DMS53 (cell line): Measurements from ENCODE around the gene TRABD2A.

Experiments
- DNase-seq: peaks from one replicate; lab custom pipeline; 2025; lab: John Stamatoyannopoulos, UW

The TRABD2A gene

DNA sequence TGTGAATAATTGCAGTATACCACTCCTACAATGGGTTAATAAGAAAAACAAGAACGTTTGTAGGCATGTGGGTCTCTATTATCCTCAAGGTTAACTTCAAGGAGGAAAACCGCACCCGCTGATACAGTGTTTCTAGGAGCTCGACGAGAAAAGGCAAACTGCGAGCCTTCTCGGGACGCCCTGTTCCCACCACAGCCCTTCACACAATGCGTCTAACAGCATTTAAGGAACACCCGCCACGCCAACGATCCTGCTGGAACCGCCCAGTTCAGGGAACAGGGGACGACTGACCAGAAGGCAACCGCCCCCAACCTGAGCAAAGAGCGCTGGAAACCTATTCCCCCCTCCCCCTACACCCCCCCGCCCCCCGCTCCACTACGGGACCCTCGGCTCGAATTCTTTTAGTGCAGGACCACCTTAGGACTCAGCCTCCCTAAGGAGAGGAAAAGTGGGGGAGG, 23.9 kb upstream of the TRABD2A start:
- DNase-seq: peak; percentile 76

DNA sequence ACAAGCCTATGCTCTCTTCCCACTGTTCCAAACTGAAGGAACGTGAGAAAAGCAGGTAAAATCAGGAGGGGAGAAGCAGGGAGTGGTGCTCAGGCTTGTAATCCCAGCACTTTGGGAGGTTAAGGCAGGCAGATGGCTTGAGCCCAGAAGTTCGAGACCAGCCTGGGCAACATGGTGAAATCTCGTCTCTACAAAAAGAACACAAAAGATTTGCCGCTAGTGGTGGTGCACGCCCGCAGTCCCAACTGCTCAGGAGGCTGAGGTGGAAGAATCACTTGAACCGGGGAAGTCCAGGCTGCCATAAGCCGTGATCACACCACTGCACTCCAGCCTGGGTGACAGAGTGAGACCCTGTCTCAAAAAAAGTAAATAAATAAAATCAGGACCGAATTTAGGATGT, 23.3 kb upstream of the TRABD2A start:
- no peak for DNase-seq

DNA sequence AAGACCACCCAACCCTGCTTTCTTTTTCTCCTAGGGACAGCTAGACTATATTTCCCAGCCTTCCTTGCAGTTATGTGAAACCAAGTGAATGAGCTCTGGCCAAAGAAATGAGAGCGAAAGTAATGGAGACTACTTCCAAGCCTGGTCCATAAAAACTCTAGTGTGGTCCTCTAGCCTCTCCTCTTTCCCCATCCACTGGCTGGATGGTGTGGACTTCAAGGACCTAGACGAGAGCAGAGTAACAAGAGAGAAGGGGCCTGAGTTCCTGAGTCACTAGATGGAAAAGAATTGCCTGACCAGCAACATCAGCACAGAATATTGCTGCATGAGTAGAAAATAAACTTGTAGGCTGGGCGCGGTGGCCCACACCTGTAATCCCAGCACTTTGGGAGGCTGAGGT, 21.6 kb upstream of the TRABD2A start:
- DNase-seq: no peak

DNA sequence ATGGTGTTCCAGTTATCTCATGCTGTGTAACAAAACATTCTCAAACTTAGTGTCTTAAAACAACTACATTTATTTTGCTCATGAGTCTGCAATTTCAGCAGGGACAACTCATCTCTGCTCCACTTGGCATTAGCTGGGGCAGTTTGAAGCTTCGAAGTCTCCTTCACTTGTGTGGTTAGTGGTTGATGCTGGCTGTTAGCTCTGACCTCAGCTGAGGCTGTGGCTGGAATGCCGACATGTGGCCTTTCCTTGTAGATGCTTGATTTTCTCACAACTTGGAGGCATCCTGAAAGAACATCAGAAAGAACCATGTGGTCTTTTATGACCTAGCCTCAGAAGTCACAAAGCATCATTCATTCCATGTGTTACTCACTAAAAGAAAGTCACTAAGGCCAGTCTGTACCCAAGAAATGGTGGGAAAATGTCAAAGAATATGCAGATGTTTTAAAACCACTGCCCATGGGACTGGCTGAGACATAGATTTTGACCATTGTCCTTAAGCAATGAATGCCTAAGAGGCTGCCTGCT, 20.8 kb upstream of the TRABD2A start:
- no peak for DNase-seq

DNA sequence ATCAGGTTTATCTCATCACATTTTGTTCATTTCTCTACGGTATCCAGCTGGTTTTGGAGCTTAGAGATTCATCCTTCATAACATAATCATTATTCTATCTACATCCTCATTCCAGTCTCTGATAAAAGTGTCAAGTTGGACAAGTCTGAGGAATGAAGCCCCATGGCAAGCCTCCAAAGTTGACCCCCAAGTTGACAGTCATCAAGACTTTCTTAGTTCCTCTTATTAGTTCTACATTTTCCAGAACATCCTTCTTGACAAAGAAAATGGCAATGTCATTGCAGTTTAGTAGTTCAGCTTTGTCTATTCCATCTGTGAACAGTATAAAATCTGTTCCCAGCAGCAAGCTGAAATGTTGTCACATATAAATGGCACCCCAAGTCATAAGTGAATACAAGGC, 20.1 kb upstream of the TRABD2A start:
- DNase-seq: no peak

DNA sequence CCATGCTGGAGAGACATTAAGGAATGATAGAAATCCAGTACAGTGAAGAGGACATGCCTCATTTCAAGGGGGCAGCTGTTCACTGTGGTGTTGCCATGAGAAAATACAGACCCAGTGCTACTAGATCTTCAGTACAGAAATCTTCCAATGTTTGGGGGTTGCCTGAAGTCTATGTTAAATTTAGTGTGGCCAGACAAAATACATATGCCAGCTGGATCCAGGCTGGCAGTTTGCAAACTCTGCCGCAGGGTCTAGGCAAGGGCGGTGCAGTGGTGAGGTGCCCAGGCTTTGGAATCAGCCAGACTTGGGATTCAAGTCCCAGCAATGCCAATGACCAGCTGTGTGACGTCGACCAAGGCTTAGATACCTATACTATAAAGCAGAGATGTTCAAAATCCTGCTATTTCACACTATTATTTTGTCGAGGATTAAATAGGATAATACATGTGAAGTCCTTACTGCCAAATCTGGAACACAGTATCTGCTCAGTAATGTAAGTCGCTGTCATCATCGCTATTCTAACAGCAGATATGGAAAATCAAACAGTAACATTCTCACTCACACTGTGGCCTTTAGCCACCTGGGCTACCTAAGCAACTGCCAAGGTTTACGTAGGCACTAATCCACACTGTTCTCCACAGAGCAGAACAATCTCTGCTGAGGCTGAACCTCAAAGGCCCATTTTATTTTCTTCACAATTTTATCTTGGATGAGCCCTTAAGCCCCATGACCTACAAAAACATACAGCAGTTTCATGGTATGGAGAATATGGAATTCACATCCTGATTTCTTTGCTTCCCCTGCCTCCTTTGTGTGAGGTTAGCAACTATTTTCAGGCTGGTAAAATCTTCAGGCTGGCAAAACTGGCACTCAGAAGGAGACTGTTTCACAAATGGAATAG, 18.7 kb upstream of the TRABD2A start:
- no peak for DNase-seq

DNA sequence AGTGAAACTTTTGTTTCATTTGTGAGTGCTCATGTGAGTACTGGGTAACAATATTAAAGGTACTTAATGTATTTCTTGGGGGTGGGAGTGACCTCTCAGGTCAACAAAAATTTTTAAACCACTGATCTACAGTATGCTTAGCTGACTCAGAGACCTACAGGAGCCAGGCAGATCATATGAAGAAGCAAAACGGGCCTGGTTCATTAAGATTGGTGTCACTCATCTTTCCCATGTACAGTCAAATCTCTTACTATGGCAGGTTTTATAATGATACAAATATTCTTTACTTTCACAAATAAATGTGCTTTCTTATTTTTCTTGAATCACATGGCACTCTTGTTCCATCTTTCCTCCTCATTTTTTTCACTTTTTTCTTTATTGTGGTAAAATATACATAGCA, 16.9 kb upstream of the TRABD2A start:
- no peak for DNase-seq

DNA sequence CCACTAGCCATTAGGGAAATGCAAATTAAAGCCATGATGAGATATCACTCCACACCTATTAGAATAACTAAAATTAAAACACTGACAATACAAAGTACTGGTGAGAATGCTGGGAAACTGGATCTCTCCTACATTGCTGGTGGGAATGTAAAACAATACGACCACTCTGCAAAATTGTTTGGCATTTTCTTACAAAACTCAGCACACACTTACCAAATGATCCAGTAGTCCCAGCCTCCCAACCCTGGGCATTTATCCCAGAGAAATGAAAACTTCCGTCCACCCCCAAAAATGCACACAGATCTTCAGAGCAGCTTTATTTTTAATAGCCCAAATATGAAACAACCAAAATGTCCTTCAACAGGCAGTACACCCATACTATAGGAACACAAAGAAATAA, 15.7 kb upstream of the TRABD2A start:
- DNase-seq: no peak

DNA sequence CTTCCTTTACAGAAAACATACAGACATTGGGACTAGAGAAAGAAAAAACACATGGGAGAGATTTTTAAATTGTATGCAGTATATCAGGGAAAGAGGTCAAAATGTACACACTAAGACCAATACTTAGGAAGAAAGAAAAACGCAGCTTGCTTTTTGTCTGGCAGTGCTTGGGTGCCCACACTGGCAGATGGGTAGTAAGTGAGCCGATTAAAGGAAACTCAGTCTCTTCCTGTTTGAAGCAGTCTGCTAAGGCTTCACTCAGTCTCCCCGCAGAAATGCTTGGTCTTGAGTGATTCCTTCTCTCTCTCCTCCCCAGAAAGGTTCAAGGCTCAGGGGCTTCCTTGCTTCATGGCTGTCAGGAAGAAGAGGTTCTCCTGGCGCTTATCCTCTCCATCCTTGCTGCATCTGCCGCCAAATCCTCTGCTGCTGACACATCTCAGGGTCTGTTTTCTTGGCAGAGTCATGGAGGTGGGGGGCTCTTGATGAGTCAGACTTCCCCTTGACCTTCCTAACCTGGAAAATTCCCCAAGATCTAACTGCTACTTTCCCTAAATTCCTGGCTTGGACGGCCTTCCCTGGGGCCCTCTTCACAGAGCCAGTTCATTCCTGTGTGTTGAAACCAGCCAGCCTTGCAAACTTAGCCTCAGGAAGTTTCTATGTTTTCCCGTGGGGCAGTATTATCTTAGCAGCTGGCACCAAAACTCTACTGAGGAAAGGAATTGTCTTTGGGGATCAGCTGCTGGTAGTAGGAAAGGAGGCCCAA, 14.1 kb upstream of the TRABD2A start:
- no peak for DNase-seq

DNA sequence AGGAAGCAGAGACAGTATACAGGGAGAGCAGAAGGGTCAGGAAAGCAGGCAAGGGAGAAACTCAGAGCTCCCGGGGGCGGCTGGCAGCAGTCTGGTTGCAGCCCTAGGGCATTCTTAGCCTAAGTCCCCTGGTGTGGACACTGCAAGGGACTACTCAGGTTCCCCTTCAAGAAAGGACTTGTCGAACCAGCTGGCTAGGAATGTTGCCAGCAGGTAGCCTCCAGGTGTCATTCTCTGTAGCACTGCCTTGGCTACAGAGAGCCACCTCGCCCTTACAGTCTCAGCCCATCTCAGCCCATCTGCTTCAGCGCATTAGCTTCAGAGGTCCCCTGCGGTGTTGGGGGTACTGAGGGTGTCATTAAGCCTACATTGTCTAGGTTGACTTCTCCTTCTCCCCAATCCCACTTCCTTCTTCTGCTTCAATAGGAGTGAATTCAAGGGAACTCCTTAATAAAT, 13.3 kb upstream of the TRABD2A start:
- peak; percentile 47 for DNase-seq

DNA sequence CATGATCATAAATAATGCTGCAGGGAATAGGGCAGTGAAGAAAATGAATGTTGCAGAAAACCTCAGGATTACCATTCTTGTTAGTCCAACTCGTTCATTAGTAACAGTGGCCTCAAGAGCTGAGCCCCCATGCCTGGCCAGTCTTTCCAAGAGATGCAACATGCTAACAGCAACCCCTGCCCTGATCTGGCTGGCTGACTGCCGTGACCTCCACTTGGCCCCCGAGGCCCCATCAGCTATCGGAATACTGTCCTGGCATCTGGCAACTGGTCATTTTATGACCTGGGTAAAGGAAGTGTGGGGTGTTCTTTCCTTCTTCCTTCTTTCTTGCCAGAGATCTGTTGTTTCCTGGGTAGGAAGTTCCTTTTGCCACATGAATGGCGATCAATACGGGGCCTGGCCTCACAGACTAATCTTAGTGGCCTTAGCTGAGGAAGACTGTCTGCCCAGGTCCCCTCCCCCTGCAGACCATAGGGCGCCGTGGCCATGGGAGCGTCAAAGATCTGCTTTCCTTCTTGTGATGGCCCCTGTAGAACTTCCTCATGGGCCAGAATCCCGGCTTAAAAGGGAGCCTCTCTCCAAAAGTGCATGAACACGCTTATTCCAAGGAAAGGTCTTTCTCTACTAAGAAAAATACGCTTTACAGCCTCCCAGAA, 10.6 kb upstream of the TRABD2A start:
- DNase-seq: no peak

DNA sequence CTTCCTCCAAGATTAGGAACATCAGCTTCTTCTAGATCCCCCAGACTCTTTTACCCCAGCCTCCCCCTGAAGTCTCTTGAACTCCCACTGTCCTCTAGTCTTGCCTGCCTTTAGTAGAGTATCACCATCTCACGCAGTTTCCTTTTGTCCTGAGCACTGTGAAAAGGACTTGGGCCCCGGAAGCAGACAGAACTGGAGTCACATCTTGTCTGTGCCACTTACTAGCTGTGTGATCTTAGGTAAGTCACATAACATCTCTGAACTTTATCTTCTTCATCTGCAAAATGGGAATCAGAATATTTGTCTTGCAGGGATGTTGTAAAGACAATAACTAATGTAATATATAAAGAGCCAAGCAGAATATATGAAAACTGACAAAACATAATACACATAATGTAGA, 8.4 kb upstream of the TRABD2A start:
- no peak for DNase-seq

DNA sequence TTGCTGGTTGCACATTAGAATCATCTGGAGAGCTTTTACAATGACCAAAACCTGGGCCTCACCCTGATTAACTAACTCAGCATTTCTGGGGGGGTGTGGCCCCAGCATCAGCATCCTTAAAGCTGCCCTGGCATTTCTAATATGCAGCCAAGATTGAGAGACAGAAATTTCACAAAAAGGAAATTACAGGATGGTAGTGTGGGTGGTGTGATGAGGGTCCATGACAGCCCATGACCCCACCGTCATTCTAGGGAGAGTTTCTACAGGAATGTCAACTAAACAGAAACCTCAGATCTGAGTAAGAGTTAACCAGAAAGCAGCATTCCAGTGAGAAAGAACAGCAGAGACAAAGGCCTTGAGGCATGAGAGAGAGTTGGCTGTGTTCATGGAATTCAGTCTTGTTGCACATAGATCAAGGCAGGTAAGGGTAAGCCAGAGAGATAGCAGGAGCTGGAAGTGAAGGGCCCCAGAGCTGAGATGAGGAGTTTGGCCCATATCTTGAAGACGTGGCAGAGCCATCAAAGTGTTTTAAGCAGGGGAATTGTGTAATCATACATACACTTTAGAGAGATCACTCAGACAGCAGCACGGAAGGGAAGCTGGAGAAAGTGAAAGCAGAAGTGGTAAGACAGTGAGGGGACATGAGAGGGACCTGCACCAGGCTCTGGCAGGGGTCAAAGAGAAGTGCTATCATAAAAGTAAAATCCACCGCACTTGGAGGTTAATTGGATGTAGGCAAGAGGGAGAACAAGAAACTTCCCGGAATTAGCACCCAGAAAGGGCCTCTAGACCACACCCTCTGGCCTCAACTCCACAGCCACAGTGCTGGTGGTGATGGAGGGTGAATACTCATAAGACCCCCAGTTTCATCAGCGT, 7.8 kb upstream of the TRABD2A start:
- DNase-seq: peak; percentile 20

DNA sequence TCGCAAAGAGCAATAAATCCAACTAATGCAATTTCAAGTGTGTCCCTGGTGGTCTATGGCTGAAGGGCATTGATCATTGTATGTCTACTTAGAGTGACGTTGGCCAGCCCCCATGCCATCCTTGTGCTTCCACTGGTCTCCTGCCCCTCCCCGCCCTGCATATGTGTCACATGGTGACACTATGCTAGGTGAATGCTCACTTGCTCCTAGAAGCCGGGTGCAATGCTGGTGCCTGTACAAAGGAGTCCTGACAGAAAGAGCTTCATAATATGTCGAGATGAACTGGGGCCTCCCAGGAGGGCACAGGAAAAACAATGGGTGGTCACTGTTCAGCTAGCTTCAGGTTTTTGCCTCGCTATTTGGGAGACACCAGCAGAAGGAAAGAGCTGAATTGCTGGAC, 5.9 kb upstream of the TRABD2A start:
- no peak for DNase-seq

DNA sequence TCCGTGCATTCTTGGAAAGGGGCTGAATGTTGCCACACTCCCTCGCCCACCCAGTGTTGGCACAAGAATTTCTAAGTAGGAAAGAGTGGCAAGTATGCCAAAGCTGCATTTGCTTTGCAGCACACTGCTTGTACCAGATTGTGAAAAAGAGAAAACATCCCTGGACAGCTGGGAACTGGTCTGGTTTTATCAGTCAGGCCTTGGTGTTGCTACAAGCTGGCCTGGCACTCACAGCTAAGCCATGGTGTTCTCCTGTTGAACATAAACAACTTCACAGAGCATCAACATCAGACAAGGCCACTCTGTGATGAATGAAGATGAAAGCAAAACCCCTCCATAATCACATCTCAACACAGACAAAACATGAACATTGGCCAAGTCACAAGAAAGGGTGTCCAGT, 4.2 kb upstream of the TRABD2A start:
- no peak for DNase-seq

DNA sequence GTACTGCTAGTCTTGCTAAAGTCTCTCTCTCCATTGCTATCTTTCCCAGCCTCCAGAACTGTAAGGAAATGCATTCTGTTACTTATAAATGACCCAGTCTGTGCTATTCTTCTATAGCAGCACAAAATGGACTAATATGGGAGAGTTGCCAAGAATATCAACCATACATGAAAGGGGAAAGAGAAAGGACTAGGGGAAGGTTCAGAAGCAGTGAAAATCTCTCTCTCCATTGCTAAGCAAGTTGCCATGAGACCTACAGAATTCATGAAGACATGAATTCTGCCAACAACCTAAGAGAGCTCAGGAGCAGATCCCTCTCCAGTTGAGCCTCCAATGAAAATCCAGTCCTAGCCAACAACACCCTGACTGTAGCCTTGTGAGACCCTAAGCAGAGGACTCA, 3.6 kb upstream of the TRABD2A start:
- DNase-seq: no peak

DNA sequence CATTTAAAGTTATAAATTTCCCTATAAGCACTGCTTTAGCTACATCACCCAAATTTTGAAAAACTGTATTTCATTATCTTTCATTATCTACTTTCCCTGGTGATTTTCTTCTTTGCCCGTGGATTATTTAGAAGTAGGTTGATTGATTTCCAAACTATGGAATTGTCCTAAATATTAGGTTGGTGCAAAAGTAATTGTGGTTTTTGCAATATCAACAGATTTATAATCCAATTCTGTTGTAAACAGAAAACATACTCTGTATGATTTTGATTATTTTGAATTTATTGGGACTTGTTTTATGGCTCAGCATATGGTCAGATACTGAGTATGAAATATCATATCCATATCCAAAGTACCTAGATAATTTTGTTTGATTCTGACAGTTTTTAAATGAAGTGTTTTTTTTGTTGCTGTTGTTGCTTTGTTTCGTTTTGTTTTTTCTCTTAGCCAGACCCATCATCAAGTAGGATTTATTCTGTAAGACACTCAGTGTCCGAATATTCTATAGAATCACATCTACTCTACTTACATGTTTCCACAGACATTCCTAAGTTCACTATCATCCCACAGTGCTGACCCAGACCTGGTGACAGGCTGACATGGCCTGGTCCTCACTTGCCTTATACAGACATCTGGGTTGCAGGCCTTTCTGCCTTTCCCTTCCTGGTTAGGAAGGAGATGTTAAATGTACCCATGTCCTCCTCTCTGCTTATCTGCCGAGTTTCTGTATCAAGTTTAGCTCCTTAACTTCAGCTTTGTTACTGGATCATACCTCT, 2.1 kb upstream of the TRABD2A start:
- no peak for DNase-seq

DNA sequence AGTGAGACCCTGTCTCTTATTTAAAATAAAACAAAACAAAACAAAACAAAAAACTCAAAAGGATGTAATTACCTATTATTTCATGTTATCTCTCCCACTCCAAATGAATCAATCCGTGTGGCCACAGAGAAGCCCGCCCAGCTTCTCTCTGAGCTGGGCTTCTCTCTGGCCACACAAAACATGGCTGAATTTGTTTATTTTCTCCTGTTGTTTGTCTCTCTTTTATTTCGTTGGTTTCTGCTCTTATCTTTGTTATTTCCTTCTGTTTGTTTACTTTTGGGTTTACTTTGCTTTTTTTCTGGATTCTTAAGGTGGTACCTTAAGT, 1.5 kb upstream of the TRABD2A start:
- DNase-seq: no peak

DNA sequence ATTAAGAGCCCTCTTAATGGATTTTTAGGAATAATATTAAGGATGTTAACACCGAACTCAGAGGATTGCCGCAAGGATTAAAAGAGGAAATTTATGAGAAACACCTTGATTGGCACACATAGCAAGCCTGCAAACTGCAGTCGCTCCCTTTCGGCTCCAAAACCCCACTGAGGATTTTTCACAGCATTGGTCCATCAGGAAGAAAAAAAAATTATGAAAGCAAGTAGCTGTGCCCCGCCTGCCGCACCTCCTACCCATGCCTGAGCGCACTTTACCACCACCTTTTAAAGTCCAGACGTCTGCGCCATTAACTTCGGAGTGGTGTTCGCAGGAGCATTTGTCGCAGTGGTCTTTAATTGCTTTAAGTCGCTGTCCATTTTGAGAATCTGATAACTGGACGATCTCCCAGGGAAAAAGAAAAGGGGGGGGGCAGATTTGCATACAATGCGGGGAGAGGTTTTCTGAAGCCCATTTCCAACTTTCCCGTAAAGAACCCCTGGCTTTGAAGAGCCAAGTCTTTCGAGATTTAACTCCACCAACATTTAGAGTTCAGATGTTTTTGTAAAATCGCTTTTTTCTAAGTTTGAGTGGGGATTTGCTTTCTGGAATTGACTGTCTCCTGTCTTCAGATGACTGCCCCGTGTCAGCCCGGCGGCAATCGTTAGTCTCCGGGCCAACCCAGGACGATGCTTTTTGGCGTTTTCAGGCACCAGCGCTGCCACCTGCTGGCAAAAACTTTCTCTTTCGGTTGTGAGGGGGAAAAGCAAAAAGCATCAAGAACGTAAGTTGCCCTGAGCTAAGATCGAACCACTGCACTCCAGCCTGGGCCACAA, 913 bp upstream of the TRABD2A start:
- peak; percentile 89 for DNase-seq

DNA sequence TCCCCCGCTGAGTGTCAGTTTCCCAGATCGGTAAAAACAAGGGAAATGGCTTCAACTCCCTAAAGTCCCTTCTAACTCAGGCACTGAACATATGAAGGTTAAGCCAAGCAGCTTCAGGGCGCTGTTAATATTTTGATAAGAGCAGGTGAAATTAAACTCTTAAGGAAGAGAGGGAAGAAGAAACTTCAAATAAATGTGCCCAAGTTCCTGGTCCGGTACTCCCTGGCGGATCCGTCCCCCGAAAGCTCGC, 564 bp downstream of the TRABD2A start:
- no peak for DNase-seq
